HG03097 (cell line): Measurements from ENCODE around the gene EZH1.
"Not testable (repeated sequence)": the region's sequence is repeated elsewhere in the genome, so short reads cannot be mapped to it uniquely, and the experiment has no call there.

Experiments
- ATAC-seq: cut with Tn5 transposase; IDR thresholded peaks from one replicate; pipeline ENCODE4 v1.9.1; 2021; ENCODE audit not compliant: unreplicated experiment, low FRiP score

EZH1 gene

GRCh38 chr17:42673266-42673884 lies 71.5 kb downstream of the EZH1 start:
- no peak for ATAC-seq

DNA sequence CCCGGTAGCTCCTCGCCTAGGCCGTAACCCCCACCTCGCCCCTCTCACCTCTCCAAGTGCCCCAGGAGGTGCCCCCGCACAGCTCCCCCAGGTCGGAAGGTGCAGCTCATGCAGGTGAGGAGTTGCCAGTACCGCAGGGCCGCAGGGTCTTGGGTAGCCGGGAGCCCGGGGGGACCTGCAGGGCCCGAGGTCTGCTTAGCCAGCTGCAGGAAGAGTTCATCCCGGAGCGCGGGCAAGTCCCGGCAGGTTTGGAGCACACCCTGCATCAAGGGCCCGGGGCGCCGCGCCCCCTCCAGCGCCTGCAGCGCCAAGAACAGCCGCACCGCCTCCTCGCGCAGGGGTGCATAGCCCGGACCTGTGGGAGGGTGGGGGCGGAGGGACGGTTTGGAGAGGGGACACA lies 72.8 kb downstream of the EZH1 start:
- ATAC-seq = no peak

- ATAC-seq = no peak
Measured at GRCh38 chr17:42670789-42671657, 73.8 kb downstream of the EZH1 start.

DNA sequence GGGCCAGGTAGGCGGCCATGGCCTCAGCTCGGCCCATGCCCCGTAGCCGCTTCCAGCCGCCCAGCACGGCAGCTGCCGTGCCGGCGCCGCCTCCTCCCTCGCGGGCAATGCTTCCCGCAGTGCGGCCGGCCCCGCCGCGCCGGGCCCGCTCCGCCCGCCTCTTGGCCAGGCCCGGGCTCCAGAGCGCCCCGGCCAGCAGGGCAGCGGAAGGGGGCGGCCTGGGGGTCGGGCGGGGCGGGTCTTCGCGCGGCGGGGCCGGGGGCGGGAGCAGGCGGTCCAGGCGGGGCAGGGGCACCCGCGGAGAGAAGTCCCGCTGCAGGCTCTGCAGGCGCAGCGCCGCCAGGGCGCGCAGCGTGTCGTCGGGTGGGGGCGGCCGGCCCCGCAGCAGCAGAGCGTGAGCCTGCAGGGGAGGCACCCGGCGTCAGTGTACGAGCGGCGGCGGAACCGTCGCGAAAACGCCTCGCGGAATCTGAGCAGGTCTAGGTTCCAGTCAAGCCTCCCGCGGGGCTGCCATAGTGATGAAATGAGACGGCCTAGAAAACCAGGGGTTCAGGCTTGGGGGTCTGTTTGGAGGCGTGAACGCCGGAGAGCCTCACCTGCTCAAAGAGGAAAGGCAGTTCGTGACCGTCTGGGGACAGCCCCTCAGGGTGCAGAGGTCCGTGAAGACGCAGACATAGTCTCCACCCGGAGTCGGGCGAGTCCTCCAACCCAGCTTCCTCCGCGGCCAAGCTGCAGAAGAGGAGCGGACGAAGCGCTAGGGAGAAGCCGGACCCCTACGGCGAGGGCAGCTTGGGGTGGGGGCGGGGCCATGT lies 74.7 kb downstream of the EZH1 start:
- ATAC-seq = no peak

DNA sequence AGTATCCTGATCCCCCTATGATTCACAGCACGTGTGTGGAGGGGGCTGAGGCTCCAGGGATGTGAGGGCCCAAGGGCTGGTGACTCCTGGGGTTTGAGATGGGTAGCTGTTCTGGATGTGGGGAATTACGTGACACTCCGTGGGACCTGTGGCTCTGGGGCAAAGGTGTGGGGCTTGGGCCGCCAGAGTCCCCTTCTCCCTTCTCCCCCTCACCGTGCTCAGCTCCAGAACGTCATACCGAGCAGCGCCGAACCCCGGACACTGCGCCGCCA lies 75.2 kb downstream of the EZH1 start:
- ATAC-seq = no peak

- no peak for ATAC-seq
Measured at GRCh38 chr17:42667088-42667951, 77.5 kb downstream of the EZH1 start.

DNA sequence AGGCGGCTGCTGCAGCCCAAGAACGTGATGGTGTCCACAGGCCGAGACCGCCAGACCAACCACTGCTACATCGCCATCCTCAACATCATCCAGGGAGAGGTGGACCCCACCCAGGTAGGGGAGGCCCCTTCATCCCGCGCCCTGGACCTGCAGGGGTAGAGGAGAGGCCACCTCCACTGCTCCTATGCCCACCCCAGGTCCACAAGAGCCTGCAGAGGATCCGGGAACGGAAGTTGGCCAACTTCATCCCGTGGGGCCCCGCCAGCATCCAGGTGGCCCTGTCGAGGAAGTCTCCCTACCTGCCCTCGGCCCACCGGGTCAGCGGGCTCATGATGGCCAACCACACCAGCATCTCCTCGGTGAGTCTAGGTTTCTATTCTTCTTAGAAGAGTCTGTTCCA lies 78.7 kb downstream of the EZH1 start:
- ATAC-seq = not testable (repeated sequence)

DNA sequence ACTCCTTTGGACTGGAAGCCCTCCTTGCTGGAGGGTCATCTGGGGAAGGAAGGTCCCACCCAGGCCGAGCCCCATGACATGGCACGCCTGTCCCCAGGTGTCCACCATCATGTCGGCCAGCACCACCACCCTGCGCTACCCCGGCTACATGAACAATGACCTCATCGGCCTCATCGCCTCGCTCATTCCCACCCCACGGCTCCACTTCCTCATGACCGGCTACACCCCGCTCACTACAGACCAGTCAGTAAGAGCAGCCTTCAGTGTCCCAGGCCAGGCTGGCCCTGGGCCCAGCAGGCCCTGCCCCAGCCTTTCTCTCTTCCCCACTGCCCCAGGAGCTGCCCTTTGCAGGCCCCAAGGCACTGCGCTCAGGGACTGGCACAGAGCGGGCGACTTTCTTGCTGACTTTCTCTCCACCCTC lies 79.2 kb downstream of the EZH1 start:
- no peak for ATAC-seq

GRCh38 chr17:42660692-42661345 lies 84.0 kb downstream of the EZH1 start:
- no peak for ATAC-seq

- not testable (repeated sequence) for ATAC-seq
Measured at GRCh38 chr17:42659932-42660274, 84.9 kb downstream of the EZH1 start.

DNA sequence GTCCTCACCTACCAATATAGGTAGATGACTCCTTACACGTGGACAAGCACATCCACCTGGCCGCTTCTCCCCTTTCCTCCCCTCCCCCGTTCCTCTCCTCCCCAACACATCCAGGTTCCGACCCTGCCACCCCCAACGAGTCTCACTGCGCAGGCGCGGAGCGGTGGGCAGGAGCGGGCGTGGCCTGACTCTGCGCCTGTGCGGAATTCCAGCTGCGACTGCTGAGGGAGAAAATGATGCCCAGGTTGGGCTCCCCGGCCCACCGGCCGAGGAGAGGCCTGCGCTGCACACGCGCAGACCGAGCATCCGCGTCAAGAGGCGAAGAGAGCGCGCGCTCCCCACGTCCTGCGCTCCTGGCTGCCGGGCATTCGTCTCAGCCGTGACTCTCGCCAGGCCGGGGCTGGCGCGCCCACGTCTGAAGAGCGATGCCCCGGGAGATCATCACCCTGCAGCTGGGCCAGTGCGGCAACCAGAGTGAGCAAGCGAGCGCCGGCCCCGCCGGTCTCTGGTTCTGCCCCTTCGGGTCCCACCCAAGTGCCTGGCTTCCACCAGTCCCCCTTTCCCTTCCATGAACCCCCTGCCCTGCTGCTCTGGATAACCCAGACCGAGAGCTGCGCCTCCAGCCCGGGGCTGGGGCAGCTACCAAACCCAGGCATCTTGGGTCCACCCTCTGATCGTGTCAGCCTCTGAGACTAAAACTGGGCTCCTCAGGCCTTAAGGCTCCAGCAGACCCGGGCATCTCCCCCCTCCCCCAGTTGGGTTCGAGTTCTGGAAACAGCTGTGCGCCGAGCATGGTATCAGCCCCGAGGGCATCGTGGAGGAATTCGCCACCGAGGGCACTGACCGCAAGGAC lies 85.5 kb downstream of the EZH1 start, which contains the start of gene TUBG2:
TSS of gene TUBG2 (plus strand) at position 206 of the 853 bp plus-strand sequence. CDS start at position 426, 220 bp downstream.
- ATAC-seq = no peak

DNA sequence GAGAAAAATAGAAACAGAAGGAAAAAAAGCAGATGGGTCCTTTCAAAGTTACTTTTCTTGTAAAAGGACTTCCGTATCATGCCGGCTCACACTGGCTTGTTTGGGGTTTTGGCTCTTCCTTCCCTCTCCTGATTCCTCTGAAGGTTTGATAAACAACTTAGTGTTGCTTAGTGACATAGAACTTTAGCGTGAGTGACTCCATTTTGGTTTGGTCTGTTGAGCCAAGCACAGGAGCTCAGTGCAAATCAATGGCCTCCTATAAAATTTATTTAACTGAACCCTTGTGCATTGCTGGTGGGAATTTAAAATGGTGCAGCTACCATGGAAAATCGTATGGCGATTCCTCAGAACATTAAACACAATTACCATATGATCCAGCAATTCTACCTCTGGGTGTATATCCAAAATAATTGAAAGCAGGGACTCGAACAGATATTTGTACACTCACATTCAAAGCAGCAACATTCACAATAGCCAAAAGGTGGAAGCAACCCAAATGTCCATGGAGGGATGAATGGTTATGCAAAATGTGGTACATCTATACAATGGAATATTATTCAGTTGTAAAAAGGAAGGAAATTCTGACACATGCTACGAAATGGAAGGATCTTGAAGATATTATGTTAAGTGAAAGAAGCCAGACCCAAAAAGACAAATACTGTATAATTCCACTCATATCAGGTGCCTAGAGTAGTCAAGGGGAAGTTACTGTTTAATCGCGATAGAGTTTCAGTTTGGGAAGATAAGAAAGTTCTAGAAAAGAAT lies 86.8 kb downstream of the EZH1 start:
- no peak for ATAC-seq

- ATAC-seq = no peak
Measured at GRCh38 chr17:42655528-42655927, 89.3 kb downstream of the EZH1 start.

GRCh38 chr17:42653179-42654124 lies 91.4 kb downstream of the EZH1 start:
- no peak for ATAC-seq

DNA sequence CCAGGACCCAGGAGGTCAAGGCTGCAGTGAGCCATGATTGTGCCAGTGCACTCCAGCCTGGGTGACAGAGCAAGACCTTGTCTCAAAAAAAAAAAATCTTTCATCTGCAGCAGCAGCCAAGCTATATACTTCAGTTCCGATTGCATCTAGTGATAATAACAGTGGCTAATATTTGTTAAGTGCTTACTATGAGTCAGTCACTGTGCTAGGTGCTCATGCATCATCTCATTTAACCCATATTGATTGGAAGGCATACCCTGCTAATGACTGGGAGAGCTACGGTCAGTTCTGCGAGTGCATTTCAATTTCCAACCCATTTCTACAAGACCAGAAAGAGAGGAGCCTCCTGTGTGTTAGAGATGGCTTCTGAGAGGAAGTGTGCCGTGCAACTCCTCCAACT lies 93.4 kb downstream of the EZH1 start:
- no peak for ATAC-seq
